HG03280 (cell line): ENCODE measurements around the gene MAP4K4.

ENCODE experiments used
- ATAC-seq: cut with Tn5 transposase; IDR thresholded peaks from one replicate; pipeline ENCODE4 v1.9.1; 2021; ENCODE audit warnings: mild to moderate bottlenecking, moderate library complexity; ENCODE audit not compliant: unreplicated experiment

The MAP4K4 gene

GRCh38 chr2:101692041-101692440, 5.5 kb upstream of the MAP4K4 start:
- ATAC-seq, result no peak

DNA sequence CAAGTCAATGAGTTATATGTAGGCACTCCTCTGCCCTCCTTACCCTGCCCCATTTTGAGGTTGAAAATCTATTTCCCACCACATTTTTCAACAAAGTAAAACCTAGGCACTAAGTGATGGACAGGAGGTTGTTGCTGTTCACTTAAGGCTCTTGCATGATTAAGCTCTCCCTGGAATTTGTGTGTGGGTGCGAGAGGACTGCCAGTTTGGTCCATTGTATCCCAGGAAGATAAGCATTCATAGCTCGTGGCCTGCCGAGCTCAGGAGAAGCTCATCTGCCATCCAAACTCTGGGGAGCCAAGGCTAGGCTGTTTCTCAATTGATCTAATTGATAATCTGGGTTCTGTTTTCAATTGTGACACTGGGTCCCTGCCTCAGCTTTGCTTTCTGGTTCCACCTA, 4.7 kb upstream of the MAP4K4 start:
- ATAC-seq, result no peak

- no peak for ATAC-seq
These were observed 3.4 kb upstream of the MAP4K4 start for GRCh38 chr2:101693991-101694588.

GRCh38 chr2:101696272-101697123, 1.0 kb upstream of the MAP4K4 start:
- ATAC-seq, result no peak

- ATAC-seq, result no peak
These were observed 722 bp downstream of the MAP4K4 start for GRCh38 chr2:101698014-101698843.

DNA sequence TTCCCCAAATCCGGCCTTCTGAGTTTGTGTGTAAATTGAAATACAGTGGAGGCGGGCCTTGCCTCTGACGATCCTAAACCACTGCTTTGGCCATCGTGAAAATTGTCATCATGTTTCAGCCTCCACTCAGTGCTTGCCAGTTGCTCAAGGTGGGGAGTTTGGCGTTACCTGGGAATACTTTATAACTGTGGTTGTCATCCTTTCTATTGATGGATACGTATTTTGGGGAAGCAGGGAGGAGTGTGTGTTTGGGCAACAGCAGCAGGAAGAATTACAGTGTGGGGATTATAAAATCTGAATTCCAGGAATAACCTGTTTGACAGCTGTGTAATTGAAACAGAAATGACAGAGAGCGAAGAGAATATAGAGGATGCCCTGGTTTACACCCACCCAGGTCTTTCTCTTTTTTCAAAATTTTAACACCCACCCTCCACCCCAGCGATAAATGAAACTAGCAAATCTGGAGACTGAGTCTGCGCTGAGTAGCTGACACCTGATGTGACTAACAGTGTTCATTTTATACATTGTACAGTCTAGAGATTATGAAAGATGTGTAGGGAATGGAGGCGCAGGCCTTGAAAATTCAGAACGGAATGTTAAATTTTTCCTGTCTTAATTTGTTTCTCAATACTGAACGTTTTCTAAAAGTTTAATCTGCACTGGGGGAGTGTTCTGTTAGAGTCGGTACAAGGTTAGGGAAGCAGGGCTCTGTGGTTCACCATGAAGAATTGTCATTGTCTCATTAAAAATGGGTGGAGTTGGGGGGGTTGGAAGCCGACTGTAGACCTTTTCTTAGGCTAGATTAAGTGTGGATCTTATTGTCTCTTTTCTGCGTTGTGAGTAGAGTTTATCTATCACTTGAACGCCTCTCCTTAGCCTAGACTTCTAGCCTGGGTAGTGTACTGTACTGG, 1.6 kb downstream of the MAP4K4 start:
- ATAC-seq, result no peak

GRCh38 chr2:101699755-101700461, 2.4 kb downstream of the MAP4K4 start:
- ATAC-seq, result no peak

DNA sequence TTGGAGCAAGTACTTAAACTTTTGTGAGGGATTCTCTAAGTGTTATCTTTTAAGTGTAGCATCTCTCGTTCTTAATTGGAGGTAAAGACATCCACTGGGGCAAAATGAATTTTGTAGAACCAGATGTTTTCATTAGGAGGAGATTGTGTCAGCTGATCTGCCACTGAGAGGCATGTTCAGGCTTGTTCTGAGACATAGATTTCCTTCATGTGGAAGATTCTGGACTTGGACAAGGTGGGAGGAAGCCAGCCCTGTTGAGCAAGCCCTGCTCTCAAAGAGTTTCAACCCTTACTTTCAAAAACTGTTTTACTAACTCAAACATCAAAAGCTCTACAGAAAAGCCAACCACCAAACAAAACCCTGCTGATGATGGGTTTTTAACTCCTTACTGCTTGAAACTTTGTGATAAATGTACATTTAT, 6.5 kb downstream of the MAP4K4 start:
- no peak for ATAC-seq

GRCh38 chr2:101704816-101705578, 7.5 kb downstream of the MAP4K4 start:
- ATAC-seq, result no peak

GRCh38 chr2:101706121-101706818, 8.8 kb downstream of the MAP4K4 start:
- no peak for ATAC-seq

- ATAC-seq, result no peak
These were observed 9.3 kb downstream of the MAP4K4 start for GRCh38 chr2:101706819-101707177.

DNA sequence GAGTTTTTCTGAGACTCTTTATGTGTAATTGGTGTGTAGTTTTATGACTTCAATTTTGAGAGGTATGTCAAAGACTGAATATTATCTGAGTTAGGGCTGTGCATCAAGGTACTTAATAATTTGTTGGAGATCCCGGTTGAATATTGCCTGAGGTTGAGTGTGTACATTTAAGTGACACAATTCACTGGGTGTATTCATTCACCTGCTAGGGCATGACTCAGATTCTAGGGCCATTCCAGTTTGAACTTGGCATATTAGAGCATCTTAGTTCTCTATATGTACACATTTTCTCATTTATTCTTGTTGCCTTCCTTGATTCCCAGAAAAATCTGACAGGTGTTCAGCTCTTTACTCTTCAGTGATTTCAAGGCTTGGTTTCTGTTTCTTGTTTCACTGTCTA, 12.5 kb downstream of the MAP4K4 start:
- no peak for ATAC-seq

- no peak for ATAC-seq
These were observed 13.2 kb downstream of the MAP4K4 start for GRCh38 chr2:101710471-101711318.

GRCh38 chr2:101714118-101714517, 16.6 kb downstream of the MAP4K4 start:
- no peak for ATAC-seq

- peak; percentile 72 for ATAC-seq
These were observed 19.8 kb downstream of the MAP4K4 start for GRCh38 chr2:101717071-101717845.

DNA sequence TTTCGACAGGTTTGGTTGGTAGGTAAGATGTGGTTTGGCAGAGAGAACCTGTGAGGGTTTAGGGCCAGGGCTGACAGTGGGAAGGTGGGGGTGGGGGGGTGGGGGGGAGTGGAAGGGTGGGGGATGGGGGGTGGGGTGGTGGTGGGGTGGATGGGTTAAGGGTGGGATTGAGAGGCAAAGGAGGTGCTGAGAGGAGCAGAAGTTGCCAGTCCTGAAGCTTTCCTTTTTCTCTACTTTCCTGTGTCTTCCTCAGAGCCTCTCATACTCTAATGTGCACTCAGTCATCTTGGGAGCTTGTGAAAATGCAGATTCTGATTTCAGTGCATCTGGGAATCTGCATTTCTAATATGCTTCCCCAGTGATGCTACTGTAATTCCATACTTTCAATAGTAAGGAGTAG, 21.0 kb downstream of the MAP4K4 start:
- no peak for ATAC-seq

DNA sequence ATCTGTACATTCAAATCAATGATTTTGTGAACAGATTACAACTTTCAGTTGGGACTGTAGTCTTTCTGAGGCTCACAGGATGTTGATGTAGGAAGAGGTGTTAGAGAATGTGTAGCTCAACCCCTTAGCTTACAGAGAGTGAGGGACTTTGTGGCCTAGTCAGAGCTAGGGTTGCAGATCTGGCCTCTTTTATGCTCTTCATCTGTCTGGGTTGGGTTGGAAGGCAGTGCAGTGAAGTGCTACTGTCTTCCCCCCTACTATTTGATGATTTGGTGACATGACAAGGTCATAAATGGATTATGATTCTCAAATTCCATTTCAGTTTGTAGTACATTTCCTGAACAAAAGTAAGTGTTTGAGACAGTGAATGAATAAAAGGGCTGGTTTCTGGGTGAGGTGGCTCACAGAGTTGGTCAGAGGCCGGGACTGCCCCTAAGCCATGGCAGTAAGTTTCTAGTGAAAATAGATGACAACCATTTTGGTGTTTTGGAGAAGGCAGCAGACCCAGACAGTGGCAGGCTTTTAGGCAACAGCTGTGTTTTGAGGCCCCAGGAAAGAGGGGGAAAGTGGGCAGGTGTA, 21.6 kb downstream of the MAP4K4 start:
- ATAC-seq, result no peak
